ENCODE data around the gene MS4A15. TPM values are rescaled to one million over a fixed set of nuclear protein-coding genes. Genes with fewer than 3 reads are reported as not detected.

Gene MS4A15
- total and polyA plus RNA-seq, 9 of the 15 experiments (the other 6 are each of a cell fraction or from before 2014, with no cell fraction given), result not detected

DNA sequence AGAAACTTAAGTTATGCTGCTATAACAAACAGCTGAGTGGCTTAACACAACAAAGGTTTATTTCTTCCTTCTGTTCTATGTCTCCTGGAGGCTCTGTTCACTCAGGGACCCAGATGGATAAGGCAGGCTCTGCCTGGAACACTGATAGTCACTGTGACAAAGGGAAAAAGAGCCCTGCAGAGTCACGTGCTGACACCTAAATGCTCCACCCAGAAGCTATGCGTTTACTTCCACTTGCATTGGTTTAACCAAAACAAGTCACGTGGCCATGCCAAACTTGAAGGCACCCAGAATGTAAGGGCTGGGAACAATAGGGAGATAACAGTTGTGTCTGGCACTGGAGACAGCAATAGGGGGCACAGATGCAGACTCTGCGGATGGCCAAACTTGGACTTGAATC, 3.4 kb upstream of the MS4A15 start (continued):
- TF ChIP-seq HEY1 (CRISPR knock-in tag; IDR thresholded peaks at IDR 0.05; ENCODE audit: borderline replicate concordance) (no peak), SOX6 (IDR thresholded peaks at IDR 0.05) (peak; percentile 52; the same call in 1 of the 2 replicates), CXXC5 (CRISPR knock-in tag; IDR thresholded peaks at IDR 0.05) (peak; percentile 33; the same call in 1 of the 2 replicates), NFE2 (IDR thresholded peaks at IDR 0.05; ENCODE audit: low read depth) (peak; percentile 60), FOXK2 (conservative IDR thresholded peaks at IDR 0.05 in 1 of 2, IDR thresholded peaks at IDR 0.05 in 1 of 2; ENCODE audit: low read depth in 2 of 2) (0 out of 4 replicates have a peak, but pooled peaks of 1 of the 2 experiments have one; percentile 30), TOE1 (IDR thresholded peaks at IDR 0.05; ENCODE audit: borderline replicate concordance) (peak; percentile 80; the same call in 1 of the 2 replicates), TOE1 (CRISPR knock-in tag; IDR thresholded peaks at IDR 0.05; ENCODE audit: borderline replicate concordance, low read depth) (no peak), HSF4 (CRISPR knock-in tag; IDR thresholded peaks at IDR 0.05; ENCODE audit: borderline replicate concordance) (no peak), ZNF316 (IDR thresholded peaks at IDR 0.05) (peak; percentile 50; the same call in 1 of the 2 replicates), C11orf30 (IDR thresholded peaks at IDR 0.05; ENCODE audit: low read depth) (peak; percentile 60), ZNF766 (CRISPR knock-in tag; conservative IDR thresholded peaks at IDR 0.05) (peak; percentile 75; the same call in 1 of the 2 replicates), MAFK (IDR thresholded peaks at IDR 0.05; ENCODE audit: low read length) (peak; percentile 37; the same call in 1 of the 2 replicates)
- TF ChIP-seq, protein P1, sequence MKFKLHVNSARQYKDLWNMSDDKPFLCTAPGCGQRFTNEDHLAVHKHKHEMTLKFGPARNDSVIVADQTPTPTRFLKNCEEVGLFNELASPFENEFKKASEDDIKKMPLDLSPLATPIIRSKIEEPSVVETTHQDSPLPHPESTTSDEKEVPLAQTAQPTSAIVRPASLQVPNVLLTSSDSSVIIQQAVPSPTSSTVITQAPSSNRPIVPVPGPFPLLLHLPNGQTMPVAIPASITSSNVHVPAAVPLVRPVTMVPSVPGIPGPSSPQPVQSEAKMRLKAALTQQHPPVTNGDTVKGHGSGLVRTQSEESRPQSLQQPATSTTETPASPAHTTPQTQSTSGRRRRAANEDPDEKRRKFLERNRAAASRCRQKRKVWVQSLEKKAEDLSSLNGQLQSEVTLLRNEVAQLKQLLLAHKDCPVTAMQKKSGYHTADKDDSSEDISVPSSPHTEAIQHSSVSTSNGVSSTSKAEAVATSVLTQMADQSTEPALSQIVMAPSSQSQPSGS (CRISPR knock-in tag; IDR thresholded peaks at IDR 0.05), result no peak
- TF ChIP-seq, protein P2, sequence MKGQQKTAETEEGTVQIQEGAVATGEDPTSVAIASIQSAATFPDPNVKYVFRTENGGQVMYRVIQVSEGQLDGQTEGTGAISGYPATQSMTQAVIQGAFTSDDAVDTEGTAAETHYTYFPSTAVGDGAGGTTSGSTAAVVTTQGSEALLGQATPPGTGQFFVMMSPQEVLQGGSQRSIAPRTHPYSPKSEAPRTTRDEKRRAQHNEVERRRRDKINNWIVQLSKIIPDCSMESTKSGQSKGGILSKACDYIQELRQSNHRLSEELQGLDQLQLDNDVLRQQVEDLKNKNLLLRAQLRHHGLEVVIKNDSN (CRISPR knock-in tag; IDR thresholded peaks at IDR 0.05), result peak; percentile 86
- TF ChIP-seq, protein P3, sequence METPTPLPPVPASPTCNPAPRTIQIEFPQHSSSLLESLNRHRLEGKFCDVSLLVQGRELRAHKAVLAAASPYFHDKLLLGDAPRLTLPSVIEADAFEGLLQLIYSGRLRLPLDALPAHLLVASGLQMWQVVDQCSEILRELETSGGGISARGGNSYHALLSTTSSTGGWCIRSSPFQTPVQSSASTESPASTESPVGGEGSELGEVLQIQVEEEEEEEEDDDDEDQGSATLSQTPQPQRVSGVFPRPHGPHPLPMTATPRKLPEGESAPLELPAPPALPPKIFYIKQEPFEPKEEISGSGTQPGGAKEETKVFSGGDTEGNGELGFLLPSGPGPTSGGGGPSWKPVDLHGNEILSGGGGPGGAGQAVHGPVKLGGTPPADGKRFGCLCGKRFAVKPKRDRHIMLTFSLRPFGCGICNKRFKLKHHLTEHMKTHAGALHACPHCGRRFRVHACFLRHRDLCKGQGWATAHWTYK (CRISPR knock-in tag; IDR thresholded peaks at IDR 0.05), result no peak
- TF ChIP-seq, protein P4, sequence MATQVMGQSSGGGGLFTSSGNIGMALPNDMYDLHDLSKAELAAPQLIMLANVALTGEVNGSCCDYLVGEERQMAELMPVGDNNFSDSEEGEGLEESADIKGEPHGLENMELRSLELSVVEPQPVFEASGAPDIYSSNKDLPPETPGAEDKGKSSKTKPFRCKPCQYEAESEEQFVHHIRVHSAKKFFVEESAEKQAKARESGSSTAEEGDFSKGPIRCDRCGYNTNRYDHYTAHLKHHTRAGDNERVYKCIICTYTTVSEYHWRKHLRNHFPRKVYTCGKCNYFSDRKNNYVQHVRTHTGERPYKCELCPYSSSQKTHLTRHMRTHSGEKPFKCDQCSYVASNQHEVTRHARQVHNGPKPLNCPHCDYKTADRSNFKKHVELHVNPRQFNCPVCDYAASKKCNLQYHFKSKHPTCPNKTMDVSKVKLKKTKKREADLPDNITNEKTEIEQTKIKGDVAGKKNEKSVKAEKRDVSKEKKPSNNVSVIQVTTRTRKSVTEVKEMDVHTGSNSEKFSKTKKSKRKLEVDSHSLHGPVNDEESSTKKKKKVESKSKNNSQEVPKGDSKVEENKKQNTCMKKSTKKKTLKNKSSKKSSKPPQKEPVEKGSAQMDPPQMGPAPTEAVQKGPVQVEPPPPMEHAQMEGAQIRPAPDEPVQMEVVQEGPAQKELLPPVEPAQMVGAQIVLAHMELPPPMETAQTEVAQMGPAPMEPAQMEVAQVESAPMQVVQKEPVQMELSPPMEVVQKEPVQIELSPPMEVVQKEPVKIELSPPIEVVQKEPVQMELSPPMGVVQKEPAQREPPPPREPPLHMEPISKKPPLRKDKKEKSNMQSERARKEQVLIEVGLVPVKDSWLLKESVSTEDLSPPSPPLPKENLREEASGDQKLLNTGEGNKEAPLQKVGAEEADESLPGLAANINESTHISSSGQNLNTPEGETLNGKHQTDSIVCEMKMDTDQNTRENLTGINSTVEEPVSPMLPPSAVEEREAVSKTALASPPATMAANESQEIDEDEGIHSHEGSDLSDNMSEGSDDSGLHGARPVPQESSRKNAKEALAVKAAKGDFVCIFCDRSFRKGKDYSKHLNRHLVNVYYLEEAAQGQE (IDR thresholded peaks at IDR 0.05; ENCODE audit: borderline replicate concordance), result peak; percentile 24; the same call in 1 of the 2 replicates
- TF ChIP-seq, protein P4 (CRISPR knock-in tag; IDR thresholded peaks at IDR 0.05; ENCODE audit: low read depth), result no peak

Measured in K562 (cell line).